DOHH2 (cell line): ENCODE data around the gene S100B.

Source experiments
- H3F3A ChIP-seq: fragments of 200-600 bp; sonication (generic), shearing (Covaris generic); 2 replicates; pipeline ENCODE4 v1.6.0; 2016; ENCODE audit warnings: antibody characterized with exemption, mild to moderate bottlenecking; ENCODE audit not compliant: control insufficient read depth, insufficient read depth
- H3K27ac ChIP-seq: fragments of 200-600 bp; sonication (generic); 2 replicates; pipeline ENCODE4 v1.5.1; 2014; ENCODE audit warnings: low read depth, mild to moderate bottlenecking, low read length, moderate library complexity
- H3K27me3 ChIP-seq: fragments of 200-600 bp; sonication (generic); 2 replicates; pipeline ENCODE4 v1.6.1; 2014; ENCODE audit warnings: mild to moderate bottlenecking, low read length, mixed read lengths; ENCODE audit not compliant: control insufficient read depth
- H3K36me3 ChIP-seq: fragments of 200-600 bp; sonication (generic); 2 replicates; pipeline ENCODE4 v1.6.1; 2014; ENCODE audit warnings: mild to moderate bottlenecking, low read length, moderate library complexity, mixed read lengths; ENCODE audit not compliant: control insufficient read depth
- H3K4me1 ChIP-seq: fragments of 200-600 bp; sonication (generic); 2 replicates; pipeline ENCODE4 v1.6.1; 2014; ENCODE audit warnings: mild to moderate bottlenecking, low read length, mixed read lengths; ENCODE audit not compliant: control insufficient read depth
- H3K4me2 ChIP-seq: fragments of 200-600 bp; sonication (generic); 2 replicates; pipeline ENCODE4 v1.6.0; 2014; ENCODE audit warnings: mild to moderate bottlenecking, low read length, moderate library complexity
- H3K4me3 ChIP-seq: fragments of 200-600 bp; sonication (generic); 2 replicates; pipeline ENCODE4 v1.5.1; 2014; ENCODE audit warnings: mild to moderate bottlenecking, low read length, mixed read lengths
- H3K79me2 ChIP-seq: fragments of 200-600 bp; sonication (generic); 2 replicates; pipeline ENCODE4 v1.6.1; 2014; ENCODE audit warnings: mild to moderate bottlenecking, low read length, mixed read lengths; ENCODE audit not compliant: control insufficient read depth
- H3K9me2 ChIP-seq: fragments of 200-600 bp; sonication (generic); replicated peaks from 2 replicates; pipeline ENCODE4 v1.6.1; 2014; ENCODE audit warnings: mild to moderate bottlenecking, low read length, mixed read lengths; ENCODE audit not compliant: control insufficient read depth
- H3K9me3 ChIP-seq: fragments of 200-600 bp; sonication (generic); 2 replicates; pipeline ENCODE4 v1.6.1; 2014; ENCODE audit warnings: antibody characterized with exemption, low read length, mixed read lengths; ENCODE audit not compliant: control insufficient read depth, insufficient read depth
- H4K20me1 ChIP-seq: fragments of 200-600 bp; sonication (generic); 2 replicates; pipeline ENCODE4 v1.6.0; 2014; ENCODE audit warnings: low read depth, mild to moderate bottlenecking, antibody characterized with exemption, low read length, moderate library complexity; ENCODE audit not compliant: control insufficient read depth, insufficient read depth
- EZH2phosphoT487 ChIP-seq: fragments of 200-600 bp; sonication (generic); IDR thresholded peaks from 2 replicates; pipeline ENCODE4 v1.6.1; 2017; ENCODE audit warnings: borderline replicate concordance, mild to moderate bottlenecking, antibody characterized with exemption, low read length, moderate library complexity, mixed read lengths
- TF ChIP-seq, protein P1 (sequence below): fragments of 200-600 bp; sonication (generic); IDR thresholded peaks from one replicate; pipeline ENCODE4 v1.5.1; 2014; ENCODE audit warnings: antibody characterized with exemption, mild to moderate bottlenecking, low read depth, low read length; ENCODE audit not compliant: poor library complexity, severe bottlenecking

Gene S100B

GRCh38 chr21:46627726-46628125 is 22.8 kb upstream of the S100B start:
- Histone ChIP-seq H3F3A (no peaks in the 10 kb centered on the region), H3K4me2 (no peak overlapping the region), H3K9me2 (no peaks in the 10 kb centered on the region), H3K36me3 (no peaks in the 10 kb centered on the region), H3K4me3 (no peak overlapping the region), H3K9me3 (peaks cover 7% of the 10 kb centered on the region), H3K4me1 (no peaks in the 10 kb centered on the region), H4K20me1 (no peaks in the 10 kb centered on the region), H3K27me3 (no peaks in the 10 kb centered on the region), H3K27ac (no peak overlapping the region), H3K79me2 (no peaks in the 10 kb centered on the region)
- TF ChIP-seq EZH2phosphoT487: no peak
- TF ChIP-seq, protein P1, sequence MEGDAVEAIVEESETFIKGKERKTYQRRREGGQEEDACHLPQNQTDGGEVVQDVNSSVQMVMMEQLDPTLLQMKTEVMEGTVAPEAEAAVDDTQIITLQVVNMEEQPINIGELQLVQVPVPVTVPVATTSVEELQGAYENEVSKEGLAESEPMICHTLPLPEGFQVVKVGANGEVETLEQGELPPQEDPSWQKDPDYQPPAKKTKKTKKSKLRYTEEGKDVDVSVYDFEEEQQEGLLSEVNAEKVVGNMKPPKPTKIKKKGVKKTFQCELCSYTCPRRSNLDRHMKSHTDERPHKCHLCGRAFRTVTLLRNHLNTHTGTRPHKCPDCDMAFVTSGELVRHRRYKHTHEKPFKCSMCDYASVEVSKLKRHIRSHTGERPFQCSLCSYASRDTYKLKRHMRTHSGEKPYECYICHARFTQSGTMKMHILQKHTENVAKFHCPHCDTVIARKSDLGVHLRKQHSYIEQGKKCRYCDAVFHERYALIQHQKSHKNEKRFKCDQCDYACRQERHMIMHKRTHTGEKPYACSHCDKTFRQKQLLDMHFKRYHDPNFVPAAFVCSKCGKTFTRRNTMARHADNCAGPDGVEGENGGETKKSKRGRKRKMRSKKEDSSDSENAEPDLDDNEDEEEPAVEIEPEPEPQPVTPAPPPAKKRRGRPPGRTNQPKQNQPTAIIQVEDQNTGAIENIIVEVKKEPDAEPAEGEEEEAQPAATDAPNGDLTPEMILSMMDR: no peak

DNA sequence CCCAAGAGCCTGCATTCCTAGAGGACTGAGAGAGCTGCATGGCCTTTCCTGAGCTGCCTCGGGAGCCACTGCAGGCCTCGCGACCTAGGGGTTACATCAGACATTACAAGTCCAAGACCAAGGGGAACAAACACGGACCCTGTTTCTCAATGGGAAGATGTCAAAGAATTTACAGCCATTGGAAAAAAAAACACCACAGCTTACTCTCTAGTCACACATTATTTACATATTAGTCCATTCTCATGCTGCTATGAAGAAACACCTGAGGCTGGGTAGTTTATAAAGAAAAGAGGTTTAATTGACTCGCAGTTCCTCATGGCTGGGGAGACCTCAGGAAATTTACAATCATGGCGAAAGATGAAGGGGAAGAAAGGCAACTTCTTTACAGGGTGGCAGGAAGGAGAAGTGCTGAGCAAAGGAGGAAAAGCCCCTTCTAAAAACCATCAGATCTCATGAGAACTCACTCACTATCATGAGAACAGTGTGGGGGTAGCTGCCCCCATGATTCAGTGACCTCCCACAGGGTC is 22.2 kb upstream of the S100B start:
- no peaks in the 10 kb centered on the region for H3K36me3 ChIP-seq
- no peaks in the 10 kb centered on the region for H3F3A ChIP-seq
- H3K9me3 ChIP-seq: peaks cover 7% of the 10 kb centered on the region
- no peaks in the 10 kb centered on the region for H3K4me1 ChIP-seq
- H3K4me2 ChIP-seq: no peak overlapping the region
- H3K79me2 ChIP-seq: no peaks in the 10 kb centered on the region
- H3K27me3 ChIP-seq: no peaks in the 10 kb centered on the region
- H4K20me1 ChIP-seq: no peaks in the 10 kb centered on the region
- H3K4me3 ChIP-seq: no peak overlapping the region
- no peak overlapping the region for H3K27ac ChIP-seq
- H3K9me2 ChIP-seq: no peaks in the 10 kb centered on the region
- TF ChIP-seq EZH2phosphoT487: no peak
- TF ChIP-seq, protein P1: no peak

- Histone ChIP-seq H3K79me2 (no peaks in the 10 kb centered on the region), H3K9me2 (no peaks in the 10 kb centered on the region), H3K4me2 (no peak overlapping the region), H3K9me3 (peaks cover 7% of the 10 kb centered on the region), H4K20me1 (no peaks in the 10 kb centered on the region), H3K4me3 (no peak overlapping the region), H3K4me1 (no peaks in the 10 kb centered on the region), H3K27me3 (no peaks in the 10 kb centered on the region), H3K27ac (no peak overlapping the region), H3F3A (no peaks in the 10 kb centered on the region), H3K36me3 (no peaks in the 10 kb centered on the region)
- no peak for TF ChIP-seq EZH2phosphoT487
- TF ChIP-seq, protein P1: no peak
Measured at GRCh38 chr21:46626536-46626935, 21.7 kb upstream of the S100B start.
